GM13977 (cell line): ENCODE data around the gene NOL4L.

Experiments used
- DNase-seq: peaks from one replicate; pipeline ENCODE4 v3.0.0; 2012; ENCODE audit warnings: low spot score
- CTCF ChIP-seq: IDR thresholded peaks from 2 replicates; pipeline ENCODE4 v1.5.1; 2012; ENCODE audit warnings: mild to moderate bottlenecking, control low read depth; ENCODE audit not compliant: insufficient read depth; ENCODE audit errors: extremely low read depth, missing control alignments
- in situ Hi-C: fragments of 300-500 bp; cut with MboI; formaldehyde crosslinking; loops from one replicate; pipeline ENCODE4 v1.12.0; 2022; ENCODE audit warnings: low sequenced_read_pairs, low pct_unique_long_range_greater_than_20kb, mixed read lengths, inconsistent platforms; ENCODE audit not compliant: unreplicated experiment

The NOL4L gene

GRCh38 chr20:32474967-32475811, 109.9 kb downstream of the NOL4L start:
- no peak for TF ChIP-seq CTCF
- peak; percentile 91 for DNase-seq
- in situ Hi-C loops, result no loop called here

GRCh38 chr20:32474717-32474966, 110.5 kb downstream of the NOL4L start:
- no peak for TF ChIP-seq CTCF
- in situ Hi-C loops, result no loop called here
- DNase-seq, result no peak

- no peak for DNase-seq
- no peak for TF ChIP-seq CTCF
- in situ Hi-C loops, result no loop called here
Observed at GRCh38 chr20:32474009-32474716, 111.0 kb downstream of the NOL4L start.

GRCh38 chr20:32473231-32474008, 111.7 kb downstream of the NOL4L start:
- in situ Hi-C loops, result no loop called here
- no peak for DNase-seq
- no peak for TF ChIP-seq CTCF

- DNase-seq, result no peak
- in situ Hi-C loops, result no loop called here
- no peak for TF ChIP-seq CTCF
Observed at GRCh38 chr20:32472581-32473207, 112.4 kb downstream of the NOL4L start.

GRCh38 chr20:32470940-32471339, 114.2 kb downstream of the NOL4L start:
- no peak for TF ChIP-seq CTCF
- no peak for DNase-seq
- in situ Hi-C loops, result no loop called here
